Left cardiac atrium (tissue), 4 donors: ENCODE measurements around the gene GDE1. TPM values are rescaled to one million over a fixed set of nuclear protein-coding genes. Genes with fewer than 3 reads are reported as not detected.
A peak's percentile ranks its signal among the peaks of the same experiment; 100 is the strongest.
"Not testable (repeated sequence)": the region's sequence is repeated elsewhere in the genome, so short reads cannot be mapped to it uniquely, and the experiment has no call there.

Experiments
- ATAC-seq, 2 donors: fragments of 200-7000 bp; cut with Tn5 transposase; one replicate each; pipeline ENCODE4 v1.9.1; 2020; ENCODE audit warnings: mild to moderate bottlenecking in 2 of 2, moderate library complexity in 2 of 2
- DNase-seq: peaks from one replicate; pipeline ENCODE4 v3.0.0-alpha.2; 2020
- intact Hi-C, 2 donors: fragments of 100-400 bp; cut with DNase I; formaldehyde crosslinking; loops; one replicate each; pipeline versions ENCODE4 v1.14.1 to v1.15.1; 2022 to 2023
- long read RNA-seq: library from polyadenylated mRNA; unstranded; transcript quantifications from one replicate; pipeline ENCODE4 v2.0.0, GENCODE V29; 2021
- total RNA-seq, 2 donors: library from RNA; stranded (reverse); fragmentation: NEBNext Ultra II Directional; extraction: Animal tissue kit (Norgen Biotek cat#: 25700); gene quantifications; one replicate each; pipeline ENCODE4 v1.2.1, GENCODE V29; 2021
- donor health status: DM: no; HTN: yes; CAD: no.
- donor health status: DM: no; HTN: yes; CAD: no; lungs with severe emphysema.
- donor health status: DM: yes; HTN: yes; CAD: no.
- donor health status: Dilated cardiomyopathy.

Gene GDE1
- total RNA-seq: 10 to 100 TPM; 93.7 to 96.3 TPM
- long read RNA-seq, transcript GDE1-201 (6 exons, 2,958 nt): major isoform, 118 of 135 reads
- long read RNA-seq, transcript GDE1-203 (6 exons, 2,238 nt): minor isoform, 14 of 135 reads
- long read RNA-seq, partial matches to known transcripts: 1 of 135 reads
- long read RNA-seq, other reads (novel, unspliced or antisense): 1 of 135 reads

- ATAC-seq (peak; percentile 89 to 91), DNase-seq (peak; percentile 97)
- intact Hi-C loops: no loop called here
Measured at GRCh38 chr16:19521471-19522396, at the start of gene GDE1. GDE1 (minus strand) TSS chr16:19522098; CDS start chr16:19521964, 134 bp downstream.

- no peak for ATAC-seq
- no peak for DNase-seq
- intact Hi-C loops: no loop called here
Measured at GRCh38 chr16:19567560-19567959, 45.7 kb upstream of the GDE1 start.

- DNase-seq: no peak
- intact Hi-C loops: no loop called here
- no peak for ATAC-seq
Measured at GRCh38 chr16:19566362-19566761, 44.5 kb upstream of the GDE1 start.

- DNase-seq (no peak), ATAC-seq (no peak)
- intact Hi-C loops: no loop called here
Measured at GRCh38 chr16:19563377-19563776, 41.5 kb upstream of the GDE1 start.

GRCh38 chr16:19560078-19560477 lies 38.2 kb upstream of the GDE1 start:
- ATAC-seq: no peak
- no peak for DNase-seq
- intact Hi-C loops: no loop called here

- DNase-seq (no peak), ATAC-seq (no peak)
- intact Hi-C loops: loop anchor here (2.0 to 5.0 kb wide), 2 partner anchors 327 to 328 kb away; no protein-coding TSS in a partner anchor
Measured at GRCh38 chr16:19559242-19559910, 37.5 kb upstream of the GDE1 start.

GRCh38 chr16:19555938-19556771 lies 34.3 kb upstream of the GDE1 start:
- intact Hi-C loops: loop anchor here in 1 of 2 donors (5.0 kb wide), 1 partner anchor 331 kb away; no protein-coding TSS in a partner anchor
- ATAC-seq (peak in 1 of 2 donors; percentile 1), DNase-seq (no peak)

GRCh38 chr16:19555186-19555937 lies 33.5 kb upstream of the GDE1 start, which contains the start of gene VPS35L:
VPS35L (plus strand) TSS chr16:19555703; CDS start chr16:19555730, 27 bp downstream.
- ATAC-seq (peak; percentile 99 to 100), DNase-seq (peak; percentile 99)
- intact Hi-C loops: loop anchor here in 1 of 2 donors (5.0 kb wide), 1 partner anchor 332 kb away; no protein-coding TSS in a partner anchor

GRCh38 chr16:19549673-19550072 lies 27.8 kb upstream of the GDE1 start:
- ATAC-seq (no peak), DNase-seq (no peak)
- intact Hi-C loops: no loop called here

GRCh38 chr16:19548144-19548543 lies 26.2 kb upstream of the GDE1 start:
- no peak for DNase-seq
- intact Hi-C loops: no loop called here
- ATAC-seq: no peak

GRCh38 chr16:19543278-19543996 lies 21.5 kb upstream of the GDE1 start:
- intact Hi-C loops: not testable (repeated sequence)

GRCh38 chr16:19542138-19542821 lies 20.4 kb upstream of the GDE1 start:
- ATAC-seq: no peak
- no peak for DNase-seq
- intact Hi-C loops: no loop called here

More at GRCh38 chr16:19543278-19543996, 21.5 kb upstream of the GDE1 start:
- ATAC-seq, DNase-seq: not testable (repeated sequence)

GRCh38 chr16:19540241-19540970 lies 18.5 kb upstream of the GDE1 start:
- ATAC-seq: no peak
- intact Hi-C loops: no loop called here
- DNase-seq: no peak

- intact Hi-C loops: no loop called here
Measured at GRCh38 chr16:19532601-19533000, 10.7 kb upstream of the GDE1 start.

GRCh38 chr16:19528666-19529065 lies 6.8 kb upstream of the GDE1 start:
- ATAC-seq: no peak
- intact Hi-C loops: no loop called here
- DNase-seq: no peak

More at GRCh38 chr16:19532601-19533000, 10.7 kb upstream of the GDE1 start:
- no peak for DNase-seq
- no peak for ATAC-seq

- ATAC-seq: no peak
- no peak for DNase-seq
- intact Hi-C loops: no loop called here
Measured at GRCh38 chr16:19527161-19527560, 5.3 kb upstream of the GDE1 start.
